GM19324 (cell line): ENCODE results near the gene CDKN2C.

Experiments used
- ATAC-seq: cut with Tn5 transposase; IDR thresholded peaks from one replicate; pipeline ENCODE4 v1.9.1; 2021; ENCODE audit warnings: mild to moderate bottlenecking, moderate library complexity; ENCODE audit not compliant: unreplicated experiment, low FRiP score

Gene CDKN2C

DNA sequence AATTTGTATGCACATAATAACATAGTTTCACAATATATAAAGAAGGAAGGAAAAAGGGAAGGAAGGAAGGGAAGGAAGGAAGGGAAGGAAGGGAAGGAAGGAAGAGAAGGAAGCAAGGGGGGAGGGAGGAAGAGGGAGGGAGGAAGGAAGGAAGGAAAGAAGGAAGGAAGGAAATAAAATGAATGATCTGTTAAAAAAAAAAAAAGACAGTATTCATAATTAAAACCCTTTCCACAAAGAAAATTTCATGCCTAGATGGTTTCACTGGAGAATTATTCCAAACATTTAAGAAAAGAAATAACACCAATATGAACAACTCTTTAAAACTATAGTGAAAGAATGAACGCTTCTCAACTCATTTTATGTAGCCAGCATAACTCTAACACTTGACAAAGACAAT lies 44.8 kb downstream of the CDKN2C start:
- ATAC-seq, result no peak

DNA sequence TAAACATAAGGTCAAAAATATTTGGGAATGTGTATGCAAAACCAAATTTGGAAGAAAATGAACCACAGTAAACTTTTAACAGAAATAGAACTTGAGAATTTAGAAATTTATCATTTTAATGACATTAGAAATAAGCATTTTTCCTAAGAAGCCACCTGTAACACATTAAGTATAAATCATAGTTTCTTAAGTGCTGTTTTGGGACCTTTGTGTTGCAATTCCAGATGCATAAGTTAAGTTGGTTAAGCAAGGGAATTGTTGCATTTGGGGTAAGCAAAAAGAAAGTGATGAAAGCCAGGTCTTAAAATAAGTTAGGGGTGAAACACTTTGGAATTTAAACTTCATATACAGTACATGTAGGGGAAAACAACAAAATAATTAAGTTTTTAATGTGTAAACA lies 49.8 kb downstream of the CDKN2C start:
- ATAC-seq, result no peak
